ENCODE measurements around the gene LMO2. TPM values are rescaled to one million over a fixed set of nuclear protein-coding genes. Genes with fewer than 3 reads are reported as not detected.
"Not testable (repeated sequence)": the region's sequence is repeated elsewhere in the genome, so short reads cannot be mapped to it uniquely, and the experiment has no call there.

The LMO2 gene
- total RNA-seq, 2 donors from 2014 or later, result 37.0 to 74.3 TPM

GRCh38 chr11:33828604-33829429, 63.1 kb downstream of the LMO2 start:
- Histone ChIP-seq H3K27me3 (replicated peaks; ENCODE audit: insufficient read depth) (no peaks in the 10 kb centered on the region), H3K36me3 (no peaks in the 10 kb centered on the region), H3K9me3 (no peaks in the 10 kb centered on the region), H3K27ac (no peak overlapping the region), H3K4me1 (ENCODE audit: control insufficient read depth in 1 of 2, low read depth in 2 of 2) (peaks cover 7 to 10% of the 10 kb centered on the region in 2 donors), H3K4me3 (peak overlapping the region; percentile 57)
- no peak for TF ChIP-seq CTCF (IDR thresholded peaks at IDR 0.05)
- DNase-seq (ENCODE audit: low spot score), result no peak
- ATAC-seq (ENCODE audit: insufficient number of reproducible peaks, low FRiP score, low read depth), result no peak

- Histone ChIP-seq H3K27ac (no peak overlapping the region), H3K36me3 (no peaks in the 10 kb centered on the region), H3K9me3 (no peaks in the 10 kb centered on the region), H3K27me3 (replicated peaks; ENCODE audit: insufficient read depth) (no peaks in the 10 kb centered on the region), H3K4me3 (no peak overlapping the region), H3K4me1 (ENCODE audit: control insufficient read depth in 1 of 2, low read depth in 2 of 2) (peaks cover 7 to 10% of the 10 kb centered on the region in 2 donors)
- no peak for DNase-seq (ENCODE audit: low spot score)
- ATAC-seq (ENCODE audit: insufficient number of reproducible peaks, low FRiP score, low read depth), result no peak
- no peak for TF ChIP-seq CTCF (IDR thresholded peaks at IDR 0.05)
Measured at GRCh38 chr11:33827206-33827605, 64.7 kb downstream of the LMO2 start.

GRCh38 chr11:33825854-33826560, 65.9 kb downstream of the LMO2 start:
- no peak overlapping the region for H3K27ac ChIP-seq
- H3K9me3 ChIP-seq, result no peaks in the 10 kb centered on the region
- H3K27me3 ChIP-seq (replicated peaks; ENCODE audit: insufficient read depth), result no peaks in the 10 kb centered on the region
- TF ChIP-seq CTCF (IDR thresholded peaks at IDR 0.05), result no peak
- no peak overlapping the region for H3K4me3 ChIP-seq
- DNase-seq (ENCODE audit: low spot score) (no peak), ATAC-seq (ENCODE audit: insufficient number of reproducible peaks, low FRiP score, low read depth) (no peak)
- H3K36me3 ChIP-seq, result no peaks in the 10 kb centered on the region
- peaks cover 7 to 10% of the 10 kb centered on the region in 2 donors for H3K4me1 ChIP-seq (ENCODE audit: control insufficient read depth in 1 of 2, low read depth in 2 of 2)

GRCh38 chr11:33822981-33823380, 68.9 kb downstream of the LMO2 start:
- H3K4me3 ChIP-seq; H3K27ac ChIP-seq; H3K27me3 ChIP-seq (replicated peaks; ENCODE audit: insufficient read depth); DNase-seq (ENCODE audit: low spot score); H3K4me1 ChIP-seq (ENCODE audit: control insufficient read depth in 1 of 2, low read depth in 2 of 2); H3K36me3 ChIP-seq; ATAC-seq (ENCODE audit: insufficient number of reproducible peaks, low FRiP score, low read depth); H3K9me3 ChIP-seq: not testable (repeated sequence)

- Histone ChIP-seq H3K36me3 (no peaks in the 10 kb centered on the region), H3K27ac (no peak overlapping the region), H3K4me3 (no peak overlapping the region), H3K4me1 (ENCODE audit: control insufficient read depth in 1 of 2, low read depth in 2 of 2) (no peaks in the 10 kb centered on the region), H3K9me3 (no peaks in the 10 kb centered on the region), H3K27me3 (replicated peaks; ENCODE audit: insufficient read depth) (no peaks in the 10 kb centered on the region)
- ATAC-seq (ENCODE audit: insufficient number of reproducible peaks, low FRiP score, low read depth) (no peak), DNase-seq (ENCODE audit: low spot score) (no peak)
- no peak for TF ChIP-seq CTCF (IDR thresholded peaks at IDR 0.05)
Measured at GRCh38 chr11:33819278-33820035, 72.4 kb downstream of the LMO2 start.

Other genes with a start within 250 kb of the LMO2 start
- gene C11orf91, start 191.2 kb downstream of the LMO2 start, total RNA-seq, result not detected
- gene CD59, start 155.7 kb downstream of the LMO2 start, total RNA-seq, result 100 to 1,000 TPM; 368 to 529 TPM
- gene FBXO3, start 117.6 kb downstream of the LMO2 start, total RNA-seq, result 10 to 100 TPM; 35.1 to 73.8 TPM
- gene CAPRIN1, start 159.7 kb upstream of the LMO2 start, total RNA-seq, result 100 to 1,000 TPM; 145 to 184 TPM
- gene NAT10, start 213.6 kb upstream of the LMO2 start, total RNA-seq, result 10 to 100 TPM; 14.1 to 39.9 TPM